A549 (cell line): ENCODE measurements around the gene RBM46.

Experiments
- BHLHE40 ChIP-seq: IDR thresholded peaks from 2 replicates; pipeline ENCODE4 v1.6.1; 2012; ENCODE audit warnings: low read depth, low read length, inconsistent platforms
- CHD4 ChIP-seq: fragments of 200-600 bp; sonication (generic); IDR thresholded peaks from 2 replicates; pipeline ENCODE4 v1.6.1; 2016; ENCODE audit warnings: antibody characterized with exemption, mild to moderate bottlenecking, borderline replicate concordance
- ESRRA ChIP-seq: fragments of 150-350 bp; IDR thresholded peaks from 2 replicates; pipeline ENCODE4 v1.6.1; 2014; ENCODE audit warnings: mild to moderate bottlenecking, low read length, borderline replicate concordance
- NFE2L2 ChIP-seq: fragments of 150-350 bp; conservative IDR thresholded peaks from 2 replicates; pipeline ENCODE4 v1.6.1; 2014; ENCODE audit warnings: low read length
- RCOR1 ChIP-seq: fragments of 150-350 bp; IDR thresholded peaks from 2 replicates; pipeline ENCODE4 v1.6.1; 2014; ENCODE audit warnings: antibody characterized with exemption, low read length, low read depth
- ZC3H11A ChIP-seq: fragments of 450-650 bp; IDR thresholded peaks from 2 replicates; pipeline ENCODE4 v1.6.1; 2014; ENCODE audit warnings: antibody characterized with exemption, mild to moderate bottlenecking
- TF ChIP-seq, protein P1 (sequence below): fragments of >200 bp; sonication (Bioruptor Twin); formaldehyde crosslinking; IDR thresholded peaks from 3 replicates; pipeline ENCODE4 v1.5.1; 2016
- TF ChIP-seq, protein P2 (sequence below): fragments of 450-650 bp; IDR thresholded peaks from 2 replicates; pipeline ENCODE4 v1.6.1; 2014; ENCODE audit warnings: antibody characterized with exemption
- TF ChIP-seq, protein P3 (sequence below): IDR thresholded peaks from 2 replicates; pipeline ENCODE4 v1.6.1; 2012

DNA sequence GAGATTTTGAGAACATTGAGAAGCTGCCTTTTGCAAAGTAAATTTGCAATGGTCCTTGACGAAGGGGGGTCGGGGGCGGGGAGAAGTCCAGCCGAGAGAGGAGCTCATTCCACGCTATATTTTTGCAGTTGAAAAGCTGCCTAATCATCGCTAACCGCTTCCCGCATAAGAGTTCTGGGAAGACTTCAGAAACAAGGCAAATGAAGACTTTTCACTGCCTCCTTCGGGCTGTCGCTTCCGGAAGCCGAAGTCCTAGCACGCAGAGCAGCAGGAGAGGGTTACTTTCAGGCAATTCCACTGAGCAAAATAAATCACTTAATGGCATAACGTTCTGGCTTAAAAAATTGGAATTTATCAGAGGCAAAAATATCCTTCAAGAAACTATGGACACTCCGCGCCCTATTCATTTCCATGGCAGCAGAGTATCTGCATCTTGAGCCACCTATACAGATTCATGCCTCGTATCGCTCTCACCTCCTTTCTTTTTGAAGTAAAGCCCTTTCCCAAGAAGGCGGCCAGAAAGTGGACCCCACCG lies 39.9 kb upstream of the RBM46 start:
- TF ChIP-seq, protein P1, sequence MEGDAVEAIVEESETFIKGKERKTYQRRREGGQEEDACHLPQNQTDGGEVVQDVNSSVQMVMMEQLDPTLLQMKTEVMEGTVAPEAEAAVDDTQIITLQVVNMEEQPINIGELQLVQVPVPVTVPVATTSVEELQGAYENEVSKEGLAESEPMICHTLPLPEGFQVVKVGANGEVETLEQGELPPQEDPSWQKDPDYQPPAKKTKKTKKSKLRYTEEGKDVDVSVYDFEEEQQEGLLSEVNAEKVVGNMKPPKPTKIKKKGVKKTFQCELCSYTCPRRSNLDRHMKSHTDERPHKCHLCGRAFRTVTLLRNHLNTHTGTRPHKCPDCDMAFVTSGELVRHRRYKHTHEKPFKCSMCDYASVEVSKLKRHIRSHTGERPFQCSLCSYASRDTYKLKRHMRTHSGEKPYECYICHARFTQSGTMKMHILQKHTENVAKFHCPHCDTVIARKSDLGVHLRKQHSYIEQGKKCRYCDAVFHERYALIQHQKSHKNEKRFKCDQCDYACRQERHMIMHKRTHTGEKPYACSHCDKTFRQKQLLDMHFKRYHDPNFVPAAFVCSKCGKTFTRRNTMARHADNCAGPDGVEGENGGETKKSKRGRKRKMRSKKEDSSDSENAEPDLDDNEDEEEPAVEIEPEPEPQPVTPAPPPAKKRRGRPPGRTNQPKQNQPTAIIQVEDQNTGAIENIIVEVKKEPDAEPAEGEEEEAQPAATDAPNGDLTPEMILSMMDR, result no peak
- no peak for TF ChIP-seq CHD4
- TF ChIP-seq, protein P2, sequence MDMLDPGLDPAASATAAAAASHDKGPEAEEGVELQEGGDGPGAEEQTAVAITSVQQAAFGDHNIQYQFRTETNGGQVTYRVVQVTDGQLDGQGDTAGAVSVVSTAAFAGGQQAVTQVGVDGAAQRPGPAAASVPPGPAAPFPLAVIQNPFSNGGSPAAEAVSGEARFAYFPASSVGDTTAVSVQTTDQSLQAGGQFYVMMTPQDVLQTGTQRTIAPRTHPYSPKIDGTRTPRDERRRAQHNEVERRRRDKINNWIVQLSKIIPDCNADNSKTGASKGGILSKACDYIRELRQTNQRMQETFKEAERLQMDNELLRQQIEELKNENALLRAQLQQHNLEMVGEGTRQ, result no peak
- no peak for TF ChIP-seq ZC3H11A
- TF ChIP-seq, protein P3, sequence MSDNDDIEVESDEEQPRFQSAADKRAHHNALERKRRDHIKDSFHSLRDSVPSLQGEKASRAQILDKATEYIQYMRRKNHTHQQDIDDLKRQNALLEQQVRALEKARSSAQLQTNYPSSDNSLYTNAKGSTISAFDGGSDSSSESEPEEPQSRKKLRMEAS, result no peak
- no peak for TF ChIP-seq BHLHE40
- no peak for TF ChIP-seq RCOR1
- no peak for TF ChIP-seq NFE2L2
- no peak for TF ChIP-seq ESRRA
